Suprapubic skin (tissue), 4 donors: ENCODE measurements around the gene KCNB1. TPM values are rescaled to one million over a fixed set of nuclear protein-coding genes. Genes with fewer than 3 reads are reported as not detected.

Source experiments
- DNase-seq, 2 donors: peaks; one replicate each; pipeline ENCODE4 v3.0.0-alpha.2; 2019; ENCODE audit warnings: low spot score in 2 of 2
- H3K27ac ChIP-seq: fragments of 200-600 bp; sonication (generic); one replicate; pipeline ENCODE4 v1.5.1; 2019
- H3K27me3 ChIP-seq: fragments of 200-600 bp; sonication (generic); one replicate; pipeline ENCODE4 v1.5.1; 2019
- H3K36me3 ChIP-seq: fragments of 200-600 bp; sonication (generic); one replicate; pipeline ENCODE4 v1.5.1; 2019
- H3K4me1 ChIP-seq: fragments of 200-600 bp; sonication (generic); one replicate; pipeline ENCODE4 v1.5.1; 2019
- H3K4me3 ChIP-seq: fragments of 200-600 bp; sonication (generic); one replicate; pipeline ENCODE4 v1.5.1; 2019; ENCODE audit warnings: mild to moderate bottlenecking
- H3K9me3 ChIP-seq: fragments of 200-600 bp; sonication (generic); one replicate; pipeline ENCODE4 v1.5.1; 2019
- CTCF ChIP-seq, 2 donors: fragments of 200-600 bp in 1 of 2; fragments of 450-650 bp in 1 of 2; sonication (generic) in 1 of 2; IDR thresholded peaks; one replicate each; pipeline ENCODE4 v1.5.1; 2016 to 2019; ENCODE audit warnings: antibody characterized with exemption in 2 of 2, mild to moderate bottlenecking in 1 of 2, moderate library complexity in 1 of 2
- EP300 ChIP-seq: sonication (generic); formaldehyde crosslinking; IDR thresholded peaks from one replicate; pipeline ENCODE4 v1.6.1; 2017; ENCODE audit warnings: antibody characterized with exemption
- POLR2A ChIP-seq, 2 donors: fragments of 450-650 bp; IDR thresholded peaks; one replicate each; pipeline ENCODE4 v1.6.1; 2017; ENCODE audit warnings: antibody characterized with exemption in 2 of 2, mild to moderate bottlenecking in 2 of 2, moderate library complexity in 2 of 2
- POLR2AphosphoS5 ChIP-seq, 3 donors: sonication (generic); formaldehyde crosslinking; IDR thresholded peaks; one replicate each; pipeline ENCODE4 v1.6.1; 2017; ENCODE audit warnings: antibody characterized with exemption in 3 of 3
- WGBS: methylation state at CpG from one replicate; pipeline ENCODE4 v1.1.5; 2018; 5-methylcytosine and 5-hydroxymethylcytosine counted together
- total RNA-seq, 4 donors: library from RNA; depleted of rRNA; stranded (reverse); fragments of >200 nt; gene quantifications; one replicate each; pipeline ENCODE4 v1.1.0, GENCODE V29; 2016

Gene KCNB1
- total RNA-seq, 4 donors from 2014 or later, result 0.91 to 4.0 (median 2.3) TPM

- H3K27me3 ChIP-seq, result peaks cover 7% of the 10 kb centered on the region
- H3K36me3 ChIP-seq, result no peaks in the 10 kb centered on the region
- H3K4me3 ChIP-seq, result no peak overlapping the region
- H3K27ac ChIP-seq, result no peak overlapping the region
- no peak for TF ChIP-seq POLR2AphosphoS5 (IDR thresholded peaks at IDR 0.05)
- no peak for TF ChIP-seq CTCF (IDR thresholded peaks at IDR 0.05)
- TF ChIP-seq EP300, result no peak
- no peak for TF ChIP-seq POLR2A (IDR thresholded peaks at IDR 0.05)
- no peaks in the 10 kb centered on the region for H3K9me3 ChIP-seq
- WGBS, result 75% methylated on average over 7 of the region's 7 CpGs
- peaks cover 3% of the 10 kb centered on the region for H3K4me1 ChIP-seq
- no peak for DNase-seq
Measured at GRCh38 chr20:49418809-49419208, 63.7 kb downstream of the KCNB1 start.

GRCh38 chr20:49417843-49418555 lies 64.5 kb downstream of the KCNB1 start:
- no peak overlapping the region for H3K27ac ChIP-seq
- TF ChIP-seq EP300 (no peak), CTCF (IDR thresholded peaks at IDR 0.05) (no peak), POLR2AphosphoS5 (IDR thresholded peaks at IDR 0.05) (no peak), POLR2A (IDR thresholded peaks at IDR 0.05) (no peak)
- WGBS, result 83% methylated on average over 9 of the region's 9 CpGs
- H3K36me3 ChIP-seq, result no peaks in the 10 kb centered on the region
- no peak overlapping the region for H3K4me3 ChIP-seq
- peaks cover 15% of the 10 kb centered on the region for H3K27me3 ChIP-seq
- no peak for DNase-seq
- peaks cover 3% of the 10 kb centered on the region for H3K4me1 ChIP-seq
- no peaks in the 10 kb centered on the region for H3K9me3 ChIP-seq

- H3K27ac ChIP-seq, result no peak overlapping the region
Measured at GRCh38 chr20:49415668-49416044, 66.8 kb downstream of the KCNB1 start.

GRCh38 chr20:49415005-49415667 lies 67.3 kb downstream of the KCNB1 start:
- H3K9me3 ChIP-seq, result no peaks in the 10 kb centered on the region
- 64% methylated on average over 8 of the region's 8 CpGs for WGBS
- DNase-seq, result no peak
- H3K4me3 ChIP-seq, result no peak overlapping the region
- H3K36me3 ChIP-seq, result no peaks in the 10 kb centered on the region
- H3K4me1 ChIP-seq, result no peaks in the 10 kb centered on the region
- H3K27me3 ChIP-seq, result peaks cover 21% of the 10 kb centered on the region
- no peak for TF ChIP-seq CTCF (IDR thresholded peaks at IDR 0.05)
- no peak for TF ChIP-seq POLR2AphosphoS5 (IDR thresholded peaks at IDR 0.05)
- no peak for TF ChIP-seq POLR2A (IDR thresholded peaks at IDR 0.05)
- TF ChIP-seq EP300, result no peak
- no peak overlapping the region for H3K27ac ChIP-seq

More at GRCh38 chr20:49415668-49416044, 66.8 kb downstream of the KCNB1 start:
- no peaks in the 10 kb centered on the region for H3K36me3 ChIP-seq
- H3K4me3 ChIP-seq, result no peak overlapping the region
- peaks cover 21% of the 10 kb centered on the region for H3K27me3 ChIP-seq
- no peak for DNase-seq
- no peaks in the 10 kb centered on the region for H3K9me3 ChIP-seq
- TF ChIP-seq CTCF (IDR thresholded peaks at IDR 0.05) (no peak), EP300 (no peak), POLR2A (IDR thresholded peaks at IDR 0.05) (no peak), POLR2AphosphoS5 (IDR thresholded peaks at IDR 0.05) (no peak)
- WGBS, result 76% methylated on average over 8 of the region's 8 CpGs
- H3K4me1 ChIP-seq, result peaks cover 2% of the 10 kb centered on the region

- TF ChIP-seq EP300, result no peak
- no peak for TF ChIP-seq POLR2A (IDR thresholded peaks at IDR 0.05)
- no peak for TF ChIP-seq CTCF (IDR thresholded peaks at IDR 0.05)
- TF ChIP-seq POLR2AphosphoS5 (IDR thresholded peaks at IDR 0.05), result no peak
- 91% methylated on average over 4 of the region's 4 CpGs for WGBS
- Histone ChIP-seq H3K27me3 (peaks cover 21% of the 10 kb centered on the region), H3K27ac (no peak overlapping the region), H3K4me1 (no peaks in the 10 kb centered on the region), H3K4me3 (no peak overlapping the region), H3K9me3 (no peaks in the 10 kb centered on the region), H3K36me3 (no peaks in the 10 kb centered on the region)
- no peak for DNase-seq
Measured at GRCh38 chr20:49413677-49414076, 68.8 kb downstream of the KCNB1 start.
